NCI-H2107 treated with DMSO at 0.1 percent for 48 hours (cell line): ENCODE data around the gene RGR.

ENCODE experiments used
- DNase-seq: peaks from one replicate; lab custom pipeline; 2025; ENCODE audit not compliant: unreplicated experiment; lab: John Stamatoyannopoulos, UW

Gene RGR

GRCh38 chr10:84244651-84245270 lies at the start of gene RGR:
Gene RGR (plus strand): TSS chr10:84245053. CDS start chr10:84245091, 38 bp downstream.
- DNase-seq = peak; percentile 6

- DNase-seq = peak; percentile 22
Measured at GRCh38 chr10:84196083-84196482, 48.8 kb upstream of the RGR start.

- DNase-seq = no peak
Measured at GRCh38 chr10:84196941-84197340, 47.9 kb upstream of the RGR start.

GRCh38 chr10:84197643-84198042 lies 47.2 kb upstream of the RGR start:
- no peak for DNase-seq

GRCh38 chr10:84198206-84198915 lies 46.5 kb upstream of the RGR start:
- no peak for DNase-seq

- DNase-seq = no peak
Measured at GRCh38 chr10:84200537-84201243, 44.2 kb upstream of the RGR start.

- DNase-seq = no peak
Measured at GRCh38 chr10:84201244-84201606, 43.6 kb upstream of the RGR start.

GRCh38 chr10:84201682-84202081 lies 43.2 kb upstream of the RGR start:
- no peak for DNase-seq

GRCh38 chr10:84202349-84202748 lies 42.5 kb upstream of the RGR start:
- DNase-seq = no peak

- no peak for DNase-seq
Measured at GRCh38 chr10:84204122-84204521, 40.7 kb upstream of the RGR start.

GRCh38 chr10:84204610-84205009 lies 40.2 kb upstream of the RGR start:
- no peak for DNase-seq

- peak; percentile 19 for DNase-seq
Measured at GRCh38 chr10:84205049-84205852, 39.6 kb upstream of the RGR start.

GRCh38 chr10:84205853-84206525 lies 38.9 kb upstream of the RGR start:
- DNase-seq = no peak

- no peak for DNase-seq
Measured at GRCh38 chr10:84208023-84208422, 36.8 kb upstream of the RGR start.

GRCh38 chr10:84211566-84211965 lies 33.3 kb upstream of the RGR start:
- no peak for DNase-seq

- DNase-seq = no peak
Measured at GRCh38 chr10:84212014-84212413, 32.8 kb upstream of the RGR start.

GRCh38 chr10:84213076-84213475 lies 31.8 kb upstream of the RGR start:
- no peak for DNase-seq

GRCh38 chr10:84214046-84214572 lies 30.7 kb upstream of the RGR start:
- DNase-seq = no peak

GRCh38 chr10:84214612-84215235 lies 30.1 kb upstream of the RGR start:
- no peak for DNase-seq

- no peak for DNase-seq
Measured at GRCh38 chr10:84216834-84217233, 28.0 kb upstream of the RGR start.
